Gastrocnemius medialis (tissue), 4 donors: ENCODE results near the gene ELMO1. TPM values are rescaled to one million over a fixed set of nuclear protein-coding genes. Genes with fewer than 3 reads are reported as not detected.

Experiments used
- ATAC-seq, 2 donors: fragments of 150-250 bp; one replicate each; pipeline ENCODE4 v1.9.1; 2016
- DNase-seq, 2 donors: peaks; one replicate each; pipeline ENCODE4 v3.0.0-alpha.2; 2019
- H3K27ac ChIP-seq, 4 donors: fragments of 200-600 bp; sonication (generic); 1 replicate in 1 of 4; 2 replicates in 3 of 4; pipeline ENCODE4 v1.5.1; 2016 to 2018; ENCODE audit warnings: mild to moderate bottlenecking in 2 of 4, moderate library complexity in 1 of 4
- H3K27me3 ChIP-seq, 3 donors: fragments of 200-600 bp; sonication (generic) in 2 of 3; 1 replicate in 1 of 3; 2 replicates in 2 of 3; pipeline versions ENCODE4 v1.5.1 to v1.6.0; 2016 to 2019; ENCODE audit warnings: mild to moderate bottlenecking in 1 of 3, moderate library complexity in 1 of 3
- H3K36me3 ChIP-seq, 2 donors: fragments of 200-600 bp; sonication (generic) in 1 of 2; one replicate each; pipeline ENCODE4 v1.5.1; 2017 to 2018
- H3K4me1 ChIP-seq, 2 donors: fragments of 200-600 bp; sonication (generic) in 1 of 2; one replicate each; pipeline ENCODE4 v1.5.1; 2016 to 2017; ENCODE audit warnings: mild to moderate bottlenecking in 2 of 2
- H3K4me3 ChIP-seq, 4 donors: fragments of 200-600 bp; sonication (generic) in 3 of 4; 1 replicate in 1 of 4; 2 replicates in 3 of 4; pipeline ENCODE4 v1.5.1; 2016 to 2019; ENCODE audit warnings: mild to moderate bottlenecking in 2 of 4
- H3K9me3 ChIP-seq, 3 donors: fragments of 200-600 bp; sonication (generic) in 2 of 3; 1 replicate in 1 of 3; 2 replicates in 2 of 3; pipeline ENCODE4 v1.5.1; 2016 to 2019
- CTCF ChIP-seq, 5 experiments: fragments of 450-650 bp in 3 of 5; fragments of 200-600 bp in 2 of 5; sonication (generic) in 2 of 5; IDR thresholded peaks in 4 of 5; conservative IDR thresholded peaks in 1 of 5; 1 replicate in 4 of 5; 2 replicates in 1 of 5; pipeline ENCODE4 v1.5.1; 2016 to 2019; ENCODE audit warnings: antibody characterized with exemption in 5 of 5, mild to moderate bottlenecking in 3 of 5, moderate library complexity in 3 of 5
- POLR2A ChIP-seq, 2 donors: fragments of 450-650 bp; IDR thresholded peaks; one replicate each; pipeline ENCODE4 v1.6.1; 2017; ENCODE audit warnings: antibody characterized with exemption in 2 of 2, mild to moderate bottlenecking in 2 of 2, moderate library complexity in 2 of 2
- in situ Hi-C, 4 donors: fragments of 200-750 bp; cut with MboI; loops; one replicate each; pipeline versions ENCODE4 v1.15.0 to v1.8.0; 2017; ENCODE audit warnings: low sequenced_read_pairs in 4 of 4
- intact Hi-C: fragments of 100-400 bp; cut with DNase I; formaldehyde crosslinking; loops from one replicate; pipeline ENCODE4 v1.15.1; 2023; ENCODE audit warnings: low total_unique reads
- total RNA-seq, 4 donors: library from RNA; depleted of rRNA; stranded (reverse); fragments of >200 nt; gene quantifications; one replicate each; pipeline versions ENCODE4 v1.1.0 to v1.2.3, GENCODE V29; 2016

ELMO1 gene
- total RNA-seq, 4 donors from 2014 or later = 8.4 to 18.9 (median 14.6) TPM

- peaks cover 0 to 10% of the 10 kb centered on the region in 2 donors for H3K4me1 ChIP-seq
- no peak overlapping the region for H3K4me3 ChIP-seq
- no peaks in the 10 kb centered on the region for H3K27me3 ChIP-seq
- no peak for TF ChIP-seq POLR2A (IDR thresholded peaks at IDR 0.05)
- no peak for TF ChIP-seq CTCF (IDR thresholded peaks at IDR 0.05 in 4 of 5, conservative IDR thresholded peaks at IDR 0.05 in 1 of 5)
- no peak overlapping the region for H3K27ac ChIP-seq
- no peak for DNase-seq
- ATAC-seq = no peak
- intact Hi-C loops (no loop called here), in situ Hi-C loops (loop anchor here in 1 of 4 donors (25.0 kb wide), 1 partner anchor 837 kb away; the partner anchor contains the start of gene NME8)
- H3K36me3 ChIP-seq = no peaks in the 10 kb centered on the region
- H3K9me3 ChIP-seq = no peaks in the 10 kb centered on the region
These were observed 448.8 kb downstream of the ELMO1 start for GRCh38 chr7:36999626-37000485.

GRCh38 chr7:36995776-36996175 lies 452.9 kb downstream of the ELMO1 start:
- Histone ChIP-seq H3K4me3 (no peak overlapping the region), H3K27me3 (no peaks in the 10 kb centered on the region), H3K36me3 (no peaks in the 10 kb centered on the region), H3K27ac (no peak overlapping the region), H3K4me1 (peaks cover 0 to 10% of the 10 kb centered on the region in 2 donors), H3K9me3 (no peaks in the 10 kb centered on the region)
- no peak for TF ChIP-seq CTCF (IDR thresholded peaks at IDR 0.05 in 4 of 5, conservative IDR thresholded peaks at IDR 0.05 in 1 of 5)
- no peak for TF ChIP-seq POLR2A (IDR thresholded peaks at IDR 0.05)
- intact Hi-C loops (no loop called here), in situ Hi-C loops (loop anchor here in 1 of 4 donors (25.0 kb wide), 1 partner anchor 842 kb away; the partner anchor contains the start of gene NME8)
- no peak for ATAC-seq
- no peak for DNase-seq

DNA sequence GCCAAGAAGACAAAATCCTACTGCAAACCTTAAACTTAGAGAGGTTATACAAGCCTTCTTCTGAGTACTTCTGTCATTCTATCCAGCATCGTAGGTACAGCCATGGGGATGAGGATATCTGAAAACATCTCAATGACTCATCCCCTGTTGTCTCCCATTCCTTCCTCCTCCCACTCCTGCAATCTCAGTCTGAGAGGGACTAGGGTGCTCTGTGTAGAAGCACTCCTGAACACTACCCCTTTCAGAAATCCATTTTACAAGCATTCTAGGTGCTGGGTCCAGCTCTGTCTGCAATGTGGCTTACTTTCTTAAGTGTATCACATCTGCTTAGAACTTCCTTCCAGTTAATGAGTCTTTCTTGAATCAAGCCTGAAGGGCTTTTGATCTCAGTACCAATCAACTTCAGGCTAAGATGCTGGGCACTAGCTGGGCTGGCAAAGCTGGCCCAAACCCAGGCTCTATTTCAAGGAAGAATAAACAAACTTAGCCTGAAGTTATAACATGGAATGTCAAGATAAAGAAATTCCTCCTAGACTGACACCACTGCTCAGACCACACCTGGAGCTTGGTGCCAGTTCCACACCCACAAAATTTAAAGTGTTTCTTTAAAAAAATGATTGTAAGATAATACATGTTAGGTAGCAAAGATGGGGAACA lies 454.1 kb downstream of the ELMO1 start:
- Histone ChIP-seq H3K27me3 (no peaks in the 10 kb centered on the region), H3K27ac (no peak overlapping the region), H3K9me3 (no peaks in the 10 kb centered on the region), H3K36me3 (no peaks in the 10 kb centered on the region), H3K4me1 (no peaks in the 10 kb centered on the region), H3K4me3 (no peak overlapping the region)
- in situ Hi-C loops (loop anchor here in 1 of 4 donors (25.0 kb wide), 1 partner anchor 843 kb away; the partner anchor contains the start of gene NME8), intact Hi-C loops (no loop called here)
- ATAC-seq (no peak), DNase-seq (no peak)
- TF ChIP-seq POLR2A (IDR thresholded peaks at IDR 0.05) (no peak), CTCF (IDR thresholded peaks at IDR 0.05 in 4 of 5, conservative IDR thresholded peaks at IDR 0.05 in 1 of 5) (no peak)

DNA sequence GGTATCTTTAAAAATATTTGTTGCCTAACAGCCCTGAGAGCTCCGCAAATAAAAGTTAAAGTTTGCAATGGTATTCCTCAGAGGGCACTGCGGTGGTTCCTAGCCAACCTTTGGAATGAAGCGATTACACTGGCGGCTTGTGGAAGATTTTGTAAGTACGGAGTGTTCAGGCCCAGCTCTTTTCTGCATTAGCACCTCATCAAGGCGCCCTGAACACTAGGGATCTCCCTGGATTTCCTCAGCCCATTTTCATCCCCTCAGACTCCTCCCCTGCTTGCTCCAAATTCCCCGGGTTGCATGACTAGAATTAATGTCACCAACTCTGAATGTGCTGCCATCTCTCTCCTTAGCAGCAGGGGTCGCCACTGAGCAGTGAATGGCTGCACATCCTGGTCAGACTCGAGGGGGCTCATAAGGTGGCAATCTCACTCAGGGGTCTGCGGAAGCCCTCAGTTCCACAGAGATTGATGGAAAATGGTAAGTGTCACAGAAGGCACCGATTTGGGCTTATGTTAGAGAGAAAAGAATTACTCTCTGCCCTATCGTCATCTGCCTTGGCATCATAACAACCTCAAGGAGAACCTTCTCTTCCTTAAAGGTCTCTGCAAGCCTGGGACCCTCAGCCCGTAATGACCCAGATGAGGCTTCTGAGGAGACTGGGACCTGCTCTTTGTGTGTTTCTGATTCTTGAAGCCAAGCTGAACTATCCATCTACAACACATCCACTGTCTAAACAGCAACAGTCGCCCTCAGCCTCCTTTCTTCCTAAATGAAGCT lies 461.5 kb downstream of the ELMO1 start:
- peak; percentile 47 to 51 for ATAC-seq
- in situ Hi-C loops = loop anchor here (5.0 to 25.0 kb wide), 3 partner anchors 195 to 850 kb away; partner anchors contain the start of gene NME8 (in 1 of the 4)

More for the DNA sequence above, 461.5 kb downstream of the ELMO1 start:
- no peak overlapping the region for H3K27ac ChIP-seq
- intact Hi-C loops = no loop called here
- H3K27me3 ChIP-seq = no peaks in the 10 kb centered on the region
- no peak overlapping the region for H3K4me3 ChIP-seq
- no peaks in the 10 kb centered on the region for H3K36me3 ChIP-seq
- TF ChIP-seq POLR2A (IDR thresholded peaks at IDR 0.05) (no peak), CTCF (IDR thresholded peaks at IDR 0.05 in 4 of 5, conservative IDR thresholded peaks at IDR 0.05 in 1 of 5) (peak; percentile 70 to 78 (median 74))
- DNase-seq = peak; percentile 5 to 44
- peaks cover 0 to 4% of the 10 kb centered on the region in 2 donors for H3K4me1 ChIP-seq
- no peaks in the 10 kb centered on the region for H3K9me3 ChIP-seq
